Breast epithelium (tissue), 4 donors: ENCODE measurements around the gene CHCHD4. TPM values are rescaled to one million over a fixed set of nuclear protein-coding genes. Genes with fewer than 3 reads are reported as not detected.
A peak's percentile ranks its signal among the peaks of the same experiment; 100 is the strongest.

Experiments used
- DNase-seq, 2 donors: peaks; one replicate each; pipeline ENCODE4 v3.0.0-alpha.2; 2019; ENCODE audit warnings: low spot score in 2 of 2
- H3K27ac ChIP-seq, 2 donors: fragments of 200-600 bp; sonication (generic) in 1 of 2; one replicate each; pipeline ENCODE4 v1.5.1; 2016 to 2019; ENCODE audit warnings: mild to moderate bottlenecking in 1 of 2
- H3K27me3 ChIP-seq, 2 donors: fragments of 200-600 bp; sonication (generic) in 1 of 2; one replicate each; pipeline versions ENCODE4 v1.5.1 to v1.6.0; 2017 to 2019; ENCODE audit warnings: control low read depth in 1 of 2, mild to moderate bottlenecking in 1 of 2
- H3K36me3 ChIP-seq: fragments of 200-600 bp; one replicate; pipeline ENCODE4 v1.5.1; 2019
- H3K4me1 ChIP-seq, 2 donors: fragments of 200-600 bp; sonication (generic); one replicate each; pipeline ENCODE4 v1.5.1; 2016 to 2019; ENCODE audit warnings: control low read depth in 1 of 2
- H3K4me3 ChIP-seq, 3 donors: fragments of 200-600 bp; sonication (generic); 1 replicate in 2 of 3; 2 replicates in 1 of 3; pipeline ENCODE4 v1.5.1; 2016 to 2019; ENCODE audit warnings: mild to moderate bottlenecking in 3 of 3, moderate library complexity in 2 of 3
- H3K9me3 ChIP-seq, 2 donors: fragments of 200-600 bp; sonication (generic) in 1 of 2; one replicate each; pipeline ENCODE4 v1.5.1; 2016 to 2019; ENCODE audit warnings: control low read depth in 1 of 2
- CTCF ChIP-seq, 3 donors: fragments of 450-650 bp; IDR thresholded peaks; one replicate each; pipeline ENCODE4 v1.5.1; 2016 to 2017; ENCODE audit warnings: antibody characterized with exemption in 3 of 3, mild to moderate bottlenecking in 3 of 3, moderate library complexity in 3 of 3
- POLR2A ChIP-seq: fragments of 450-650 bp; IDR thresholded peaks from one replicate; pipeline ENCODE4 v1.6.1; 2016; ENCODE audit warnings: antibody characterized with exemption, mild to moderate bottlenecking, moderate library complexity
- POLR2AphosphoS5 ChIP-seq, 3 donors: sonication (generic); formaldehyde crosslinking; IDR thresholded peaks; one replicate each; pipeline ENCODE4 v1.6.1; 2017; ENCODE audit warnings: antibody characterized with exemption in 3 of 3
- intact Hi-C: fragments of 100-400 bp; cut with DNase I; formaldehyde crosslinking; loops from one replicate; pipeline ENCODE4 v1.15.1; 2023; ENCODE audit warnings: low total_unique reads
- total RNA-seq, 3 donors: library from RNA; depleted of rRNA; stranded (reverse); fragments of >200 nt; gene quantifications; one replicate each; pipeline ENCODE4 v1.1.0, GENCODE V29; 2016

Gene CHCHD4
- total RNA-seq, 3 donors from 2014 or later: 15.1 to 19.9 (median 17.9) TPM

- no peak for DNase-seq
- TF ChIP-seq POLR2AphosphoS5 (IDR thresholded peaks at IDR 0.05): no peak
- TF ChIP-seq CTCF (IDR thresholded peaks at IDR 0.05): no peak
- TF ChIP-seq POLR2A: no peak
- Histone ChIP-seq H3K27me3 (no peaks in the 10 kb centered on the region), H3K4me1 (peaks cover 0 to 10% of the 10 kb centered on the region in 2 donors), H3K9me3 (no peaks in the 10 kb centered on the region), H3K36me3 (no peaks in the 10 kb centered on the region), H3K27ac (no peak overlapping the region), H3K4me3 (no peak overlapping the region)
- intact Hi-C loops: loop anchor here (10.0 kb wide), 1 partner anchor 226 kb away; no protein-coding TSS in a partner anchor
Measured at GRCh38 chr3:14120111-14120920, 4.4 kb downstream of the CHCHD4 start.

GRCh38 chr3:14119651-14120050 lies 5.0 kb downstream of the CHCHD4 start:
- Histone ChIP-seq H3K4me1 (peaks cover 0 to 10% of the 10 kb centered on the region in 2 donors), H3K9me3 (no peaks in the 10 kb centered on the region), H3K4me3 (no peak overlapping the region), H3K27ac (no peak overlapping the region), H3K36me3 (no peaks in the 10 kb centered on the region), H3K27me3 (no peaks in the 10 kb centered on the region)
- intact Hi-C loops: loop anchor here (10.0 kb wide), 1 partner anchor 225 kb away; no protein-coding TSS in a partner anchor
- no peak for DNase-seq
- TF ChIP-seq POLR2A (no peak), POLR2AphosphoS5 (IDR thresholded peaks at IDR 0.05) (no peak), CTCF (IDR thresholded peaks at IDR 0.05) (no peak)

GRCh38 chr3:14118400-14119381 lies 6.0 kb downstream of the CHCHD4 start:
- Histone ChIP-seq H3K9me3 (no peaks in the 10 kb centered on the region), H3K27me3 (no peaks in the 10 kb centered on the region), H3K4me3 (no peak overlapping the region), H3K36me3 (peaks cover 6% of the 10 kb centered on the region), H3K27ac (peak overlapping the region; percentile 27 to 51), H3K4me1 (peaks cover 0 to 9% of the 10 kb centered on the region in 2 donors)
- TF ChIP-seq POLR2A (no peak), POLR2AphosphoS5 (IDR thresholded peaks at IDR 0.05) (no peak), CTCF (IDR thresholded peaks at IDR 0.05) (no peak)
- no peak for DNase-seq
- intact Hi-C loops: no loop called here

- Histone ChIP-seq H3K4me1 (no peaks in the 10 kb centered on the region), H3K36me3 (peaks cover 6% of the 10 kb centered on the region), H3K27ac (peak overlapping the region; percentile 8 to 20), H3K27me3 (no peaks in the 10 kb centered on the region), H3K4me3 (no peak overlapping the region), H3K9me3 (no peaks in the 10 kb centered on the region)
- no peak for DNase-seq
- TF ChIP-seq POLR2AphosphoS5 (IDR thresholded peaks at IDR 0.05): no peak
- TF ChIP-seq CTCF (IDR thresholded peaks at IDR 0.05): no peak
- TF ChIP-seq POLR2A: no peak
- intact Hi-C loops: no loop called here
Measured at GRCh38 chr3:14117468-14118399, 6.9 kb downstream of the CHCHD4 start.
